Activated CD8-positive, alpha-beta T cell treated with anti-CD3 and anti-CD28 coated beads for 36 hours (primary cell): ENCODE data around the gene TLE6. TPM values are rescaled to one million over a fixed set of nuclear protein-coding genes. Genes with fewer than 3 reads are reported as not detected.

Experiments
- ATAC-seq: fragments of 200-7000 bp; cut with Tn5 transposase; one replicate; pipeline ENCODE4 v1.10.0; 2021; ENCODE audit warnings: mild to moderate bottlenecking, moderate library complexity
- CTCF ChIA-PET: fragments of 350-600 bp; sonication (Branson Sonifier 250); formaldehyde crosslinking; loops from one replicate; lab custom pipeline; 2021; ENCODE audit warnings: antibody characterized with exemption; lab: Charles Lee
- POLR2A ChIA-PET: fragments of 350-600 bp; sonication (Branson Sonifier 250); formaldehyde crosslinking; loops from one replicate; lab custom pipeline; 2021; ENCODE audit warnings: antibody characterized with exemption; lab: Charles Lee
- DNase-seq: peaks from one replicate; pipeline ENCODE4 v3.0.0-alpha.2; 2020
- H3K27ac Mint-ChIP-seq: one replicate; pipeline ENCODE4 v1.8.0; 2021; ENCODE audit warnings: mild to moderate bottlenecking, mixed read lengths
- H3K27me3 Mint-ChIP-seq: one replicate; pipeline ENCODE4 v1.8.0; 2021; ENCODE audit warnings: mixed read lengths
- H3K36me3 Mint-ChIP-seq: one replicate; pipeline ENCODE4 v1.8.0; 2021; ENCODE audit warnings: low read depth, mixed read lengths
- H3K4me1 Mint-ChIP-seq: one replicate; pipeline ENCODE4 v1.8.0; 2021; ENCODE audit warnings: low read depth, mixed read lengths
- H3K4me3 Mint-ChIP-seq: one replicate; pipeline ENCODE4 v1.8.0; 2021; ENCODE audit warnings: mild to moderate bottlenecking, moderate library complexity, mixed read lengths
- H3K9me3 Mint-ChIP-seq: one replicate; pipeline ENCODE4 v1.8.0; 2021; ENCODE audit warnings: mixed read lengths
- CTCF ChIP-seq: fragments of 200-600 bp; IDR thresholded peaks from one replicate; pipeline ENCODE4 v1.8.0; 2022; ENCODE audit warnings: antibody characterized with exemption, mild to moderate bottlenecking
- intact Hi-C: fragments of 100-400 bp; cut with micrococcal nuclease; formaldehyde crosslinking; loops from one replicate; pipeline ENCODE4 v1.10.0; 2022
- total RNA-seq, 2 experiments: library from RNA; stranded (reverse); gene quantifications; one replicate each; pipeline ENCODE4 v1.2.3, GENCODE V29; 2021

TLE6 gene
- total RNA-seq, 2 experiments from 2014 or later: 3.5 to 5.1 TPM

- Mint-ChIP-seq H3K36me3 (no peaks in the 10 kb centered on the region), H3K27me3 (peaks cover 14% of the 10 kb centered on the region), H3K27ac (peak overlapping the region; percentile 49), H3K4me1 (peaks cover 25% of the 10 kb centered on the region), H3K4me3 (peak overlapping the region; percentile 31), H3K9me3 (no peaks in the 10 kb centered on the region)
- DNase-seq: peak; percentile 34
- POLR2A ChIA-PET: interaction anchor here (0.6 to 0.9 kb wide), 4 partner anchors 10 to 190 kb away, joined by 3 to 4 read pairs (median 4); no protein-coding TSS in a partner anchor
- CTCF ChIA-PET: interaction anchor here (0.7 to 2.7 kb wide), 8 partner anchors 11 to 138 kb away, joined by 3 to 10 read pairs (median 4); no protein-coding TSS in a partner anchor
- peak; percentile 50 for ATAC-seq
- intact Hi-C loops: no loop called here
- TF ChIP-seq CTCF: no peak
Observed at GRCh38 chr19:3024870-3025548, 47.6 kb downstream of the TLE6 start.

- no peaks in the 10 kb centered on the region for H3K36me3 Mint-ChIP-seq
- intact Hi-C loops: no loop called here
- H3K27me3 Mint-ChIP-seq: peaks cover 18% of the 10 kb centered on the region
- H3K4me1 Mint-ChIP-seq: peaks cover 25% of the 10 kb centered on the region
- no peak for DNase-seq
- no peak overlapping the region for H3K4me3 Mint-ChIP-seq
- CTCF ChIA-PET: interaction anchor here (0.7 to 2.7 kb wide), 3 partner anchors 63 to 78 kb away, joined by 3 to 10 read pairs (median 5); no protein-coding TSS in a partner anchor
- H3K9me3 Mint-ChIP-seq: no peaks in the 10 kb centered on the region
- no peak overlapping the region for H3K27ac Mint-ChIP-seq
- no peak for ATAC-seq
- no peak for TF ChIP-seq CTCF
- POLR2A ChIA-PET: interaction anchor here (0.8 to 2.1 kb wide), 4 partner anchors 10 to 12 kb away, joined by 4 to 5 read pairs (median 4); no protein-coding TSS in a partner anchor
Observed at GRCh38 chr19:3025549-3025886, 48.2 kb downstream of the TLE6 start.

- H3K36me3 Mint-ChIP-seq: no peaks in the 10 kb centered on the region
- ATAC-seq: no peak
- DNase-seq: no peak
- TF ChIP-seq CTCF: no peak
- H3K27ac Mint-ChIP-seq: no peak overlapping the region
- POLR2A ChIA-PET: interaction anchor here (0.9 to 2.1 kb wide), 2 partner anchors 9 to 11 kb away, joined by 4 to 5 read pairs; no protein-coding TSS in a partner anchor
- peaks cover 25% of the 10 kb centered on the region for H3K4me1 Mint-ChIP-seq
- H3K27me3 Mint-ChIP-seq: peaks cover 19% of the 10 kb centered on the region
- CTCF ChIA-PET: interaction anchor here (1.3 kb wide), 1 partner anchor 16 kb away, joined by 3 read pairs; no protein-coding TSS in a partner anchor
- no peaks in the 10 kb centered on the region for H3K9me3 Mint-ChIP-seq
- no peak overlapping the region for H3K4me3 Mint-ChIP-seq
- intact Hi-C loops: no loop called here
Observed at GRCh38 chr19:3026768-3027167, 49.4 kb downstream of the TLE6 start.

- no peak overlapping the region for H3K4me3 Mint-ChIP-seq
- H3K27me3 Mint-ChIP-seq: peaks cover 19% of the 10 kb centered on the region
- intact Hi-C loops: no loop called here
- H3K9me3 Mint-ChIP-seq: no peaks in the 10 kb centered on the region
- no peak for DNase-seq
- no peaks in the 10 kb centered on the region for H3K36me3 Mint-ChIP-seq
- ChIA-PET CTCF (interaction anchor here (1.3 to 1.5 kb wide), 3 partner anchors 9 to 77 kb away, joined by 3 to 5 read pairs (median 4); no protein-coding TSS in a partner anchor), POLR2A (interaction anchor here (0.9 to 2.1 kb wide), 2 partner anchors 9 to 10 kb away, joined by 4 to 5 read pairs; no protein-coding TSS in a partner anchor)
- TF ChIP-seq CTCF: no peak
- no peak overlapping the region for H3K27ac Mint-ChIP-seq
- ATAC-seq: no peak
- peaks cover 25% of the 10 kb centered on the region for H3K4me1 Mint-ChIP-seq
Observed at GRCh38 chr19:3027292-3027691, 49.9 kb downstream of the TLE6 start.

- ChIA-PET POLR2A (interaction anchor here (0.9 kb wide), 1 partner anchor 10 kb away, joined by 4 read pairs; no protein-coding TSS in a partner anchor), CTCF (interaction anchor here (0.6 to 1.5 kb wide), 4 partner anchors 8 to 76 kb away, joined by 3 to 5 read pairs (median 4); no protein-coding TSS in a partner anchor)
- ATAC-seq (no peak), DNase-seq (no peak)
- Mint-ChIP-seq H3K4me3 (peak overlapping the region; percentile 60), H3K9me3 (no peaks in the 10 kb centered on the region), H3K27ac (no peak overlapping the region), H3K27me3 (peaks cover 18% of the 10 kb centered on the region), H3K36me3 (no peaks in the 10 kb centered on the region), H3K4me1 (peaks cover 21% of the 10 kb centered on the region)
- no peak for TF ChIP-seq CTCF
- intact Hi-C loops: no loop called here
Observed at GRCh38 chr19:3027981-3028304, 50.6 kb downstream of the TLE6 start.
